Ascending aorta (tissue), 2 donors: Measurements from ENCODE around the gene NRP2. TPM values are rescaled to one million over a fixed set of nuclear protein-coding genes. Genes with fewer than 3 reads are reported as not detected.

ENCODE experiments used
- DNase-seq, 2 donors: peaks; one replicate each; pipeline ENCODE4 v3.0.0-alpha.2; 2019; ENCODE audit warnings: low spot score in 2 of 2
- H3K27ac ChIP-seq, 2 donors: fragments of 200-600 bp; sonication (generic); one replicate each; pipeline ENCODE4 v1.5.1; 2016 to 2017; ENCODE audit warnings: mild to moderate bottlenecking in 1 of 2
- H3K27me3 ChIP-seq: fragments of 200-600 bp; sonication (generic); one replicate; pipeline ENCODE4 v1.5.1; 2017
- H3K36me3 ChIP-seq, 2 donors: fragments of 200-600 bp; sonication (generic); one replicate each; pipeline ENCODE4 v1.5.1; 2016
- H3K4me1 ChIP-seq, 2 donors: fragments of 200-600 bp; sonication (generic); one replicate each; pipeline ENCODE4 v1.5.1; 2016 to 2017; ENCODE audit warnings: mild to moderate bottlenecking in 1 of 2
- H3K4me3 ChIP-seq, 2 donors: fragments of 200-600 bp; sonication (generic); one replicate each; pipeline ENCODE4 v1.5.1; 2016 to 2017; ENCODE audit warnings: mild to moderate bottlenecking in 1 of 2
- H3K9me3 ChIP-seq, 2 donors: fragments of 200-600 bp; sonication (generic); one replicate each; pipeline ENCODE4 v1.5.1; 2016
- CTCF ChIP-seq, 3 experiments: fragments of 200-600 bp in 2 of 3; fragments of 450-650 bp in 1 of 3; sonication (generic) in 2 of 3; IDR thresholded peaks; one replicate each; pipeline ENCODE4 v1.5.1; 2016 to 2019; ENCODE audit warnings: antibody characterized with exemption in 3 of 3, mild to moderate bottlenecking in 1 of 3, moderate library complexity in 1 of 3
- intact Hi-C: fragments of 100-400 bp; cut with DNase I; formaldehyde crosslinking; loops from one replicate; pipeline ENCODE4 v1.15.1; 2023
- total RNA-seq: library from RNA; depleted of rRNA; stranded (reverse); fragments of >200 nt; gene quantifications from one replicate; pipeline ENCODE4 v1.1.0, GENCODE V29; 2016

NRP2 gene
- total RNA-seq, 1 donor from 2014 or later: 39.7 TPM

GRCh38 chr2:205696331-205696926 is 14.1 kb downstream of the NRP2 start:
- H3K4me3 ChIP-seq: no peak overlapping the region
- H3K27me3 ChIP-seq: no peaks in the 10 kb centered on the region
- H3K4me1 ChIP-seq: peaks cover 0 to 3% of the 10 kb centered on the region in 2 donors
- H3K36me3 ChIP-seq: no peaks in the 10 kb centered on the region
- DNase-seq: no peak
- H3K9me3 ChIP-seq: no peaks in the 10 kb centered on the region
- intact Hi-C loops: no loop called here
- TF ChIP-seq CTCF (IDR thresholded peaks at IDR 0.05): no peak
- H3K27ac ChIP-seq: no peak overlapping the region

- no peak for DNase-seq
Measured at GRCh38 chr2:205696927-205697441, 14.7 kb downstream of the NRP2 start.

GRCh38 chr2:205698286-205699268 is 16.3 kb downstream of the NRP2 start:
- Histone ChIP-seq H3K36me3 (no peaks in the 10 kb centered on the region), H3K27me3 (no peaks in the 10 kb centered on the region), H3K9me3 (no peaks in the 10 kb centered on the region), H3K4me1 (peaks cover 3 to 8% of the 10 kb centered on the region in 2 donors), H3K27ac (peak overlapping the region in 1 of 2 donors; percentile 44), H3K4me3 (no peak overlapping the region)
- TF ChIP-seq CTCF (IDR thresholded peaks at IDR 0.05): no peak
- DNase-seq: no peak
- intact Hi-C loops: no loop called here

More at GRCh38 chr2:205696927-205697441, 14.7 kb downstream of the NRP2 start:
- no peak overlapping the region for H3K4me3 ChIP-seq
- H3K27me3 ChIP-seq: no peaks in the 10 kb centered on the region
- no peaks in the 10 kb centered on the region for H3K36me3 ChIP-seq
- intact Hi-C loops: no loop called here
- no peak for TF ChIP-seq CTCF (IDR thresholded peaks at IDR 0.05)
- no peak overlapping the region for H3K27ac ChIP-seq
- H3K9me3 ChIP-seq: no peaks in the 10 kb centered on the region
- H3K4me1 ChIP-seq: peaks cover 1 to 3% of the 10 kb centered on the region in 2 donors

GRCh38 chr2:205699515-205700289 is 17.4 kb downstream of the NRP2 start:
- H3K4me1 ChIP-seq: peaks cover 3 to 11% of the 10 kb centered on the region in 2 donors
- intact Hi-C loops: no loop called here
- H3K4me3 ChIP-seq: no peak overlapping the region

More at GRCh38 chr2:205699515-205700289, 17.4 kb downstream of the NRP2 start:
- Histone ChIP-seq H3K9me3 (no peaks in the 10 kb centered on the region), H3K27ac (peak overlapping the region; percentile 42 to 44), H3K27me3 (no peaks in the 10 kb centered on the region), H3K36me3 (no peaks in the 10 kb centered on the region)
- DNase-seq: no peak
- no peak for TF ChIP-seq CTCF (IDR thresholded peaks at IDR 0.05)
